ENCODE measurements around the gene TMEM107.

Gene TMEM107

DNA sequence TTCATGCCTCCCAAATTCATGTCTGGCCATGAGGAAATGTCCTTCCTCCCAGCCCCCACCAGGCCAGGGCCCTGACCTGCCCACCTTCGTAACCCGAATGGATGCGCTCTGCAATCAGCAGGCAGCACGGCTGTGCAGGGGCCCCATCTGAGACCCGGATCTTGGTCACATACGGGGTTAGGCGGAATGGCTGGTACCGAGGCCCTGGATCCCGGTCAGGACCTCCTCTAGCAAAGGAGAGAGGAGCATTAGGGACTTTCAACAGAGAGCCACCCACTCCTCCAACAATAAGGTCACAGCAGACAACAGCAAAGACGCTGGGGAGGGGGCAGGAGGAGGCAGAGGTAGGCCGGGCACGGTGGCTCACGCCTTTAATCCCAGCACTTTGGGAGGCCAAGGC, 27.6 kb downstream of the TMEM107 start:
- DNase-seq: no peak

DNA sequence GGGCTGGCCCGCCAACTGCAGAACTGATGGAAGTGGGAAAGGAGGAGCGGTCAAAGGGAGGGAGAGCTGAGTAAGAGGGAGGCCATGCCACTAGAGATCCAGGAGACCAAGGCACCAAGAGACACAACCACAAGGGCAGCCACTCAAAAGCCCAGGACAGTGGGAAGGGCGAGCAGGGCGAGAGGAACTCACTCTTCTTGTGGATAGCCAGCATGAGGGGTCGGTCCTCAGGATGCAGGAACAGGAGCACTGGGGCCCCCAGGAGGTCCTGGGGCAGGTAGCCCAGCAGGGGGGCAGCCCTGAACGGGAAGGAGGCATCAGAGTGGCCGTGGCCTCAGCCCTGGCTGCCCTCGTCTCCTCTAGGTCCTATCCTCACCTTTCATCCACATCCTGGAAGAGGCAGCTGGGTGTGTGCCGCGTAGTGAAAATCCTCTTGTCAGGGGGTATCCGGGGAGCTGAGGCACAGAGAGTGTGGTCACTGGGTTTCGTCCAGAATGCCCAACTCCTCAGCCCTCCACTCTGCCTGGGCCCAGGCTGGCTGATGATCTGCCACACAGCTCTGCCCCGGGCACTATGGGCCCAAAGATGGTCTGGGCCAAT, 28.3 kb downstream of the TMEM107 start:
- DNase-seq: no peak

DNA sequence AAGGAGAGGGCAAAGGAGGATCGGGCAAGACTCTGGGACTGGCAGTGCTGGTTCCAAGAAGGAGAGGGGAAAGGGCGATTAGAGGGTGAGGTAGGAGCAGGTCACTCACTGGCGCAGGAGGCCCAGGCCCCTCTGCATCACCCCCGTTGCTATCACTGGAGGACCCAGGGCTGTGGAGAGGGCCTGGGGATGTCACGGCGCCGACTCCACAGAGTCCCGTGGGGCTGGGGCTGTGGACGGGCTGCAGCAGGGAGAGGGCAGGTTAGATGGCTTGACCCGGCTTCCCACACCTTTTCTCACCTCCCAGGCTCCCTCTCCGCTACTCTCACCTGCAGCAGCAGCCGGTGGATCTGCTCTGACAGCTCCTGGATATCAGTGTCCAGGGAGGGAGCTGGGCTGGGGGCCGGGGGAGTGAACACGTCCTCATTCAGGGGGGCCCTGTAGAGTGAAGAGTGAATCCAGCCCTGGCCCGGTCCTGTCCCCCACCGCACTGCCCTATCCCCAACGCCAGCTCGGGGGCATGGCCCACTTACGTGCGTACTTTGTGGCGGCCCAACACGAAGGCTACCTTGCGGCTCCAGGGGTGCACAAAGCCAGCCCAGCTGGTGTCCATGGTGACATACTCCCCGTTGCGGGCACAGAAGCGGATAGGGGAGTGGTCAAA, 28.9 kb downstream of the TMEM107 start:
- no peak for DNase-seq

DNA sequence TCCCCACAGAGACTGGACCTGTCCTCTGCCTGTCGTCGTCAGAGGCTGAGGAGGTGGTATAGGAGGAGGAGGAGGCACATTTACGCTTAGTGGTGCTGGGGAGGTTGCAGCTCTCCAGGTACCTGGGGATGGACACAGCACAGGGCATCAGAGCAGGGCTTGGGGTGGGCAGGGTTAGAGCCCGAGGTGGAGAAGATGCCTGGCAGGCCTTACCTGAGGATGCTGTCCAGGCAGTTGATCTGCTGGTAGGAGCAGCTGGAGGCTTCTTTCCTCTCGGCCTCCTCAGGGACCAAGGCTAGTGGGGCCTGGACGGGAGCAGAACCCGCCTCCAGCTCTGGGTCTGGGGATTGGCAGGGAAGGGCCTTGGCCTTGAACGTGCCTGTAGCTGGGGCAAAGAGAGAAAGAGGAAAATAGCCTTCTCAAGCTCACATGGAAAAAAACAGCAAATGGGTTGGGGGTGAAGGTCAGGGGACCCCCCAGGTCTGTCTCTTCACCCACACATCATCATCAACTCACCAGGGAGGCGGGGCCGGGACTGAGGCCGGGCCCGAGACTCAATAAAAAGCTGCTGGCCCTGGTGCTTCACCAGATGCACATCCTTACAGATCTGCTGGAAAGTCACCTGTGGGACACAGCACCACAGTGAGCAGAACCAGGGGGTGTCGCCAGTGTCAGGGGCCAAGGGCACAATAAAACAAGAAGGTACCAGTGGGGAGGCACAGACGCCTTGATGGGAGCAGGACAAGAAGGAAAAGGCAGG, 29.6 kb downstream of the TMEM107 start:
- no peak for DNase-seq

DNA sequence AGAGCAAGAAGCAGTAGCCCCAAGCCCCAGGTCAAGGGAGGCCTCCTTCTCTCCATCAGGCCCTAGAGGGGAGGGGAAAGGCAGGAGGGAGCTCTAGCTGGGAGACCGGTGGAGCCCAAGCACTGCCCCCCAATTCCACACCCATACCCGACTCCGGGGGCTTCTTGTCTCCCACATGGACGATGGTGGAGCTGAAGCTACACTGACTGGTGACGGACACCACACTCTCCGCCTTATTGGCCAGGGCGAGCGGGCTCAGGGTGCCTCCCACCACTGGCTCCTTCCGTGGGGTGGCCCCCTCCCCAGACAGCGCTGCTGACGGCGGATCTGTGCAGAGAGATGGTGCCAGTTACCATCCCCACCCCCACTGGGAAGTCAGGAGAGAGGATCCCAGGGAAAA, 30.4 kb downstream of the TMEM107 start:
- DNase-seq: no peak

DNA sequence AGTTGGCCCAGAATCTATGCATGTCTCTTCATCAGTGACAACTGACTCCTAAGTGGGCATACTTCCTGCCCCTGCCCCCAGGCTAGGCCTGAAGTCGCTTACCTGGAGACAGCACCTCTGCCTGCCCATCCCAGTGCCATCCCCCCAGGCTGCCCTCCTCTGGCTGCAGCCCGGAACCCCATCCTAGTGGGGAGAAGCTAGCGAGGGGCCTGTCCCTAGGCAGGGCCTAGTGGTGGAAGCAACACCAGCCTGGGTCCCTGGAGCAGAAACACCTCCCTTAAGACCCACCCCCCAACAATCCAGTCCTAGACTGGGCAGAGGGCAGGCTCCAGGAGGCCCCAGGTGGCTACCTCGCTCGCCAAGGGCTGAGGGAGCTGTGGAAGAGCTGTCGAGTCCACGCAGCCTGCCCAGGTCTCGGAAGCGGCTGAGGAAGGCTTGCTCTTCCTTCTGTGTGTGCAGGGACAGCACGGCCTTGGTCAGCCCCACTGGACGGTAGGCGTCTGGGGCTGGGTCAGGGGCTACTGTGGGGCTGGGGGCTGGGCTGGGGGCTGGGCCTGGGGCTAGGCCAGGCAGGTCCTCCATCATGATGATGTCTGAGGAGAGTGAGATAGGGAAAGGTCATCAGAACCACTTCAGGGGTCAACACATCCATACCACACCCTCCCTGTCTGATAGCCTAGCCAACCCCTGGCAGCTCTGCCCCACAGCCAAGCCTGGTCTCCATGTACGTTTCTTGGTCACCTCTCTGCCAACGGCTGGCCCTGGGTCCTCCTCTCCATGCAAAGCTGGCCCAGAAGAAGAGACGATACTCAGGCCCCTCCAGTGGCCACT, 31.6 kb downstream of the TMEM107 start:
- DNase-seq: no peak

DNA sequence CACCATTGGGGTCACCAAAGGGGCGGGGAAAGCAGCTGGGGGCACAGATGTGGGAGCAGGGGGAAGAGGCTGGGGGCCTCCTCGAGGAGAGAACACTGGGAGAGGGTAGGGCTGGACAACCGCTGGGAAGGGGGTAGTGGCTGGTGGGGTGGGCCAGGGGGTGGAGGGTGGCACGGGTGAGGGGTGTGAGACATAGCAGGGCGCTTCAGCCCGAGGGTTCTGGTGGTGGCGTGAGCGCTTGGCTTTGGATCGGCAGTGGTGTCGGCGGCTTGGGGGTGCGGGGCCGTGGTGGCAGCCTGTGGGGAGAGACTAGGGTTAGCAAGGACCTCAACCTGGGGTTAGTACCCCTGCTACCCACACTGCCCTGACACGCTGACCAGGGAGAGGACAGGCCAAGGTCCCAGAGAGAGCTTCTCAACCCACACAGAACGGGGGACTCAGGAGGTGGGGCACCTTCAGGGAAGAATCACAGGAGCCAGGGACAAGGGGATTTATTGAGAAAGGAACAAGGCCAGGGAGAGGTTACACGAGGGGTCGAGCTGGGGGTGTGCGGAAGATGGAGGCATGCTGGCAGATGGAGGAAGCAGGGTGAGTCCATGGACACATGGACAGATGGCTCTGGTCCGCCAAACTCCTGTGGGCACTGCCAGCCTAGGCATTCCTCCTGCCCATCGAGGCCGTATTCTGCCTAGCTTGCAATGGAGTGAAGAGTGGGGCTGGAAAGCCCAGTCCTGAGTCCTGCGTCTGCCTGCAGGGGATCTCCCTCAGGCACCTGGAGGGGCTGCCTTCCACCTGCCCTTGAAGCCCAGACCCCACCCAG, 32.4 kb downstream of the TMEM107 start:
- DNase-seq: no peak

DNA sequence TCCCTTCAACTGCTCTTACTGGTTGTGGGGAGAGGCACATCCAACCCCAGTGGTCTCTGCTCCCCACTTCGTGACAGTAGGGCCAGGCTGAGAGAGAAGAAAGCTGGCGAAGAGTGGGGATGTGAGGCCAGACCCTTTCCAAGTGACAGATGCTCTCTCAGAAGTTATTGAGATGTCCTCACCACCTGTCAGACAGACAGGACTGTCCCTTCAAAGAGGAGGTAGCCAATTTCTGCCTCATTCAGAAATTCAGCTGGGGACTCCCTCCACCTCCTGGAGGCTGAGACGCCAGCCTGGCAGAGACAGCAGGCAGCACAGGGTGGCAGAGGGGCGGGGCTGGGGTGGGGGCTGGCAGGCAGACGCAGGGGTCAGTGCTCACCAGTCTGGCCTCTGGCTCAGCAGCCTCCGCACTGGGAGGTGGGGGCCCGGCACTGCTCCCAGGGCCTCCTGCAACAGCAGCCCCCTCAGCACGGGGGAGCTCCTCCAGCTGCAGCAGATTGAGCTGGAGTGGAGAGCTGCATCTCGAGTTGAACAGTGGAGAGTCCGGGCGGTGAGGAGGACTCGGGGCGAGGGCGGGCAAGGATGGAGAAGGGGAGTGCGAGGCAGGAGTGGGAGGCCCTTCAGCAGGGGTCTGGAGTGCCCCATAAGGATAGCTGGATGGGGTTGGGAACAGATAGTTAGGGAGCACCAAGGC, 33.1 kb downstream of the TMEM107 start:
- DNase-seq: no peak

DNA sequence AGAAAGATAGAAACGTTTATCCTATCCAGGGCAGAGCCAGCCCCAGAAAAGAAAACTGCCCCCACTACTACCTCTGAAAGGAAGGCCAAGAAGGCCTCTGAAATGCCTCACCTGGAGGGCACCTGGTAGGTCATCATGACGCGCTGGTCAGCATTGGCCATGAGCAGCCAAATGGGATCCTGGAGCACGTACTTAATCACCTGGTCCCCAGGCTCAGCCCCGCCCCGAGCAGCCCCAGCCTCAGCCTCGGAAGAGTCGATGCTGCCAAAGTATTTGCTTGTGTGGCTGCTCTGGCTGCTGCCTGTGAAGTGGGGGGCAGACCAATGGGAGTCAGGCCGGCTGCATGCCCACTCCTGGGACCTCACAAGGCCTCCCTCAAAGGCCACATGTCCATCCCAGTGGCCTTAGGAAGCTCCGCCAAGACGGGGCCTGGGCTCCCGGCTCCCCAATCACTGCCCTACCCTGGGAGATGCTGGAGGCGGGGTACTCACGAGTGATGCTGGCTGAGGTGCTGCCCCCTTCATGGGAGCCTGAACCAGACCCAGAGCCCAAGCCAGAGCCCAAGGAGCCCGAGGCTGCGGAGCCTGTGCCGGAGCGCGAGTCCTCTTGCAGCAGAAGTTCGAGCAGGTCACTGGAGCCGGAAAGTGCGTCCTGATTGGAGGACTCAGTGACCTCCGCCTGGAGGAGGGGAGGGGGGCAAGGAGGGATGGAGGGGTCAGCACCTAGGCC, 33.9 kb downstream of the TMEM107 start:
- DNase-seq: no peak

DNA sequence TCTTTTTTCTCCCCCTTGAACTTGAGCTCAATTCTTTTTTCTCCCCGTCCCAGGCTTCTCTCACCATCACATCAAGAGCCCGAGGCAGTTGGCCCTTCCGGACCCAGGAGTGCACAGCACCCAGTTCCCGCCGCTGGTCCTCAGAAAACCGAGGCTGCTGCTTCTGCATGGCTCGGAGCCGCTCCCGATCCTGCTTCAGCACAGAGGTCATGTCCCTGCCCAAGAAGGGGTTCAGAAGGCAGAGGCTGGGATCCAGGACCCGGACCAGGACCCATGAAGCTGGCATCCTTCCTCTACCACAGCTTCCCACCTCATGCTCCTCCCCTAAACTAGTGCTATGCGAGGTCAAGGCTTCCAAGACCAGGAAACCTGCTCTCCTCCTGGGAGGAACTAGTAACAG, 34.4 kb downstream of the TMEM107 start:
- DNase-seq: no peak

DNA sequence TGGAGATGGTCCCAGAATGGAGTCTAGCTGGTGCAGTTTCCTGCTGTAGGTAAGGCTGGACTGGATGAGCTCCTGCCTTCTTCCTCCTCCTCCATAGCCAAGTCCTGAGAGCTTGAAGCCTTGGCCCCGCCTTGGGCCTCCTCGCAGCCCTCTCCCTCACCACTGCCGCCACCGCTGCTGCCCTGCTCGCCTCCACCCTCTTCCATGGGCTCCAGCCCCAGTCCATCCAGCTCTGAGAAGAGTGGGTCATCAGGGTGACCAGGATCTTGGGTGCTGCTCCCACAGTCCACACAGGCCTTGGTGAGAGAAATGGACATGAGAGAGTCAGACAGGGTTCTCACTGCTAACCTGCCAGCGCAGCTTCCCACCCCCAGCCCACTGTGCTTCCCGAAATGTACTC, 35.1 kb downstream of the TMEM107 start:
- DNase-seq: no peak

DNA sequence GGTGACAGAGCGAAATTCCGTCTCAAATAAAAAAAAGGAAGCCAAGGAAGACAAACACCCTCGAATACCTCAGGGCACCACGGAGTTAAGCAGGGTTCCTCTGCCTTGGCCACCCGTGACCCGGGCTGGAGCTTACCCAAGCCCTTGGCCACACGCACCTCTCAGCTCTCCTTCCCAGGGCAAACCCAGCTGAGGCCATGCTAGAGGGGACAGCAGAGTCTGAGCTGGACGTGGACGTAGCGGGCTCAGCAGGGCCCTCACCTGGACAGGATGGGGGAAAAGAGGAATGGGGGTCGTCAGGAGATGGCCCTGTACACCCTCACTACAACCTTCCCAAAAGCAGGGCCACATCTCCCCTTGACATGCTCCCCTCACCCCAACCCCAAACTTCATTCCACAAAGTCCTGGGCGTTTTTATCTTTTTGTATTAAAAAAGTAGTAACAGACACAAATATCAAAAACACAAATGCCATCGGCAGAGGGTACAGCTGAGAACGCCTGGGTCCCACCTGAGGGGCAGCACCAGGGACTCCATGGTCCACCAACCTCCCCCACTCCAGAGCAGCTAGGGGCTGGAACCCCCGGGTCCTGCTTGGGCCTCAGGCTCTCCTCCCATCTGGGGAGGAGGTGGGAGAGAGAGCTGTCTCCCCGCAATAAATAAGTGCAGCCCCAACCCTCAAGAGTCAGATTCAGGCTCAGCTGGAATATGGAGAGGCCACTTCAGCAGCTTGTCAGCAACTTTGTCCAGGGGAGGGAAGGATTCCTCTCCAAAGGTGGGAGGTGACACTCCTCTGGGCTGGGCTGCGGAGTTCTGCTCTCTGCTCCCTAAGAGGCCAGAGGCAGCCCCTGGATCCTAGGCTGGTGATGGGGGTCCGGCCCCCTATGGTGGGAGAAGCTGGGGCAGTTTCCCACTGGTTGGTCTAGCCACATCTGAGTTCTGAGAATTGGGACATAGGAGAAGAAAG, 35.8 kb downstream of the TMEM107 start:
- no peak for DNase-seq

DNA sequence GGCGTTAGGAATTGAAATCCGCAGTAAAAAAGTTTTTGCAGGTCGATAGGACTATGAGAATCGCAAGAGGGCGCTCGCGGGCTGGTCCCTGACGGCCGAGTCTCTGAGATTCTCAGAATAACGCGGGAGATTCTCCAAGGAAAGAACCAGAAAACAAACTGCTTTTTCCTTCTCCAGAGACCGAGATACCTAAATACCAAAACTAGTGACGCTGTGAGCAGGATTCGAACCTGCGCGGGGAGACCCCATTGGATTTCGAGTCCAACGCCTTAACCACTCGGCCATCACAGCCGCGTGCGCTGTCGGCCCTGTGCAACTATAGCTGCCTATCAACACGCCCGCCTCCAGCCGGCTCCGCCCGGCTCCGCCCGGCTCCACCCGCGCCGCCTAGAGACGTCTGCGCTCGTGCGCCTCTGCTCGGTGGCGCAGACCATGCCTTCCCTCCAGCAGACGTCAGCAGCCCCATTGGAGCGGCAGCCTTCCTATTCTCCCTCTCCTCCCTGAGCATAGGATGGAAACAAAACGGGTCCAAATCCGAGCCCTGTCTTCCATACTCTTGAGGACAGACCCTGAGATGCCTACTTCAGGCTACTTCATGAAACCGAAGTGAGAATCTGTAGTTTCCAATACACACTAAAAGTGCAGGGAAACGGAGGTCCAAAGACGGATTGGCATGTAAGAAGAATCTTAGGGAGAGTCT, 37.4 kb downstream of the TMEM107 start:
- peak; percentile 81 for DNase-seq

DNA sequence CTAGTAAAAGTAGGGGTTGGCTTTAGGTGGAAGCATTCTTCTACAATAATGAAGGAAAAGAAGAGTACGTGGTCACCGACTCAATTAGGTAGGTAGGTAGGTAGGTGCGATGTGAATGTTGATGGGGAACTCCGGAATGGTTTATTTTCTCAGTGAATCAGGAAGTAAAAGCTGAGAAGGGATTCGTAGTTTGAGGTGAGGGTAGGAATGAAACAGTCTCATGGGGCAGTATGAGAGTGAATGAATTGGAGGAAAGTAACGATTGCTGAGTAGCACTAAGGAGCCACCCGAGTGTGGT, 37.9 kb downstream of the TMEM107 start:
- no peak for DNase-seq

DNA sequence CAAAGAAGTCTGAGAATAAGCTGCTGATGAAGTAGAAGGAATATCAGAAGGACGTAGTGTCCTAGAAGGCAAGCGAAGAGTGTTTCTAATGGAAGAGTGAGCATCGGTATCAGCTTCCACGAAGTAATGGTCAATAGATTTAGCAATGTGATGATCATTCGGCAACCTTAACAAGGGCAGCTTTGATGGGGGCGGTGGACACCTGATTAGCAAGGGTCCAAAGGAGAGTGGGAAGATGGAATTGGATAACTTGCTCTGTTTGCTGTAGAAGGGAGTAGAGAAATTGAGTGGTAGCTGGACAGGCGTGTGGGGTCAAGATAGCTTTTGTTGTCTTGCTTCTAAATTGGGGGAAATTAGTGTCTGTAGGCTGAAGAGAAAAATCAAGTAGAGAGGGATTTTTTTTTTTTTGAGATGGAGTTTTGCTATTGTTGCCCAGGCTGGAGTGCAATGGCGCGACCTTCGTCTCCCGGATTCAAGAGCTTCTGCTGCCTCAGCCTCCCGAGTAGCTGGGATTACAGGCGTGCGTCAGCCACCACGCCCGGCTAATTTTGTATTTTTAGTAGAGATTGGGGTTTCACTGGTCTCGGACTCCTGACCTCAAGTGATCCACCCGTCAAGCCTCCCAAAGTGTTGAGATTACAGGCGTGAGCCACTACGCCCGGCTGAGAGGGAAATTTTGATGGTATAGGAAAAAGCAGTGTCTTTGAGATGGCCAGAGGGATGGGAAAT, 38.4 kb downstream of the TMEM107 start:
- DNase-seq: no peak

DNA sequence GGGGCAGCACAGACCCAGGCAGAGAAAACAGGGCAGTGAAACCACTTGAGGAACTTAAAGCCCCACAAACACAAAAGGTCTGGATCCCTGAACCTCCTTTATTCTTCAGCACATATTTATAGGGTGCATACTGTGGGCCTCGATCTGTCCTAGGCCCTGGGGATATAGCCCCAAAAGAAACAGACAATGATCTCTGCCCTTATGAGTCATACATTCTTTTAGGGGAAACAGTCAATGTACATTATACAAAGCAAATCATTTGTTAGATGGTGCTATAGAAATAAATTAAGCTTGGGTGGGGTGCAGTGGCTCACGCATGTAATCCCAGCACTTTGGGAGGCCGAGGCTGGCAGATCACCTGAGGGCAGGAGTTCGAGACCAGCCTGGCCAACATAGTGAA, 42.2 kb downstream of the TMEM107 start:
- DNase-seq: no peak

DNA sequence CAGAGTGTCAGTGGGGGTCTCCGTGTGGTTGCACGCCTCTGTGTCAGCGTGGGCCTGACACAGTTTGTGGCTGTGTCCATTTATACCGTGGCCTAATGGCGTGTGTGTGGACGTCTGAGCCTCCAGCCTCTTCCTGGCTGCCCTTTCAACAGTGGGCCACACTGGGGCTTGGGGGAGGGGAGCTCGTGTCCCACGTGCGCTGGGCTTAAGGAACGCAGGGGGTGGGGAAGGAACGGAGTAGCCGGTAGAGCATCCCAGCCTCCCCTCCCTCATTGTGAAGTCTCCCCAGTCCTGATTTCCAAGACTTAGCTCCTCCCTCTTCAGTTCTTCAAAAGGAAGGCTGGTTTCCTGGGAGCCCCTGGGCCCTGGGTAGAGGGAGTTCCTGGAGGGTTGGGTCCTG, 42.8 kb downstream of the TMEM107 start:
- DNase-seq: no peak

DNA sequence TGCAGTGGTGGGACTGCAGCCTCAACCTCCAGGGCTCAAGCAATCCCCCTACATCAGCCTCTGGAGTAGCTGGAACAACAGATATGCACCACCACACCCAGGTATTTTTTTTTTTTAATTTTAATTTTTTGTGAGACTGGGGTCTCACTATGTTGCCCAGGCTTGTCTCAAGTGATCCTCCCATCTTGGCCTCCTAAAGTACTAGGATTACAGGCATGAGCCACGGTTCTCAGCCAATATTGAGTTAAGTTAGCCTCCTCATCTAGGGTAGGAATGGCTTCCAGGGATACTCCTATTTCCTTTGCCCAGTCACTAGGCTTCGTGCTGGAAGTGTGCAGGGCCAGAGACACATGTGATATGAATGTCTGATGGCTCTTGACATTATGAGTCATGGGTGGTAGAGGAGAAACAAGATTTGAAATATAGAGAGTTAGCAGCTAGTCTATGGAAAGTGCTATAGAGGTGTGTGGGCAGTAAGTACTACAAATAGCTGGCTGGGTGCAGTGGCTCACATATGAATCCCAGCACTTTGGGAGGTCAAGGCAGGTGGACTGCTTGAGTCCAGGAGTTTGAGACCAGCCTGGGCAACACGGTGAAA, 44.2 kb downstream of the TMEM107 start:
- no peak for DNase-seq

All from DMS153 (cell line).